ENCODE results near the gene SORBS1. TPM values are rescaled to one million over a fixed set of nuclear protein-coding genes. Genes with fewer than 3 reads are reported as not detected.

SORBS1 gene
- total and polyA plus RNA-seq, 2 donors (not counting 3 experiments of a cell fraction or from before 2014, with no cell fraction given): 2.0 to 7.9 TPM

- CTCF ChIA-PET: interaction anchor here (0.6 to 10.3 kb wide), 16 partner anchors 10 to 469 kb away, joined by 3 to 314 read pairs (median 4); partner anchors contain the start of gene TCTN3
Observed at GRCh38 chr10:95602382-95602781, 41.2 kb upstream of the SORBS1 start.

More at GRCh38 chr10:95602382-95602781, 41.2 kb upstream of the SORBS1 start:
- Histone ChIP-seq H3K27me3 (ENCODE audit: control insufficient read depth in 2 of 2, insufficient read depth in 2 of 2, low read length in 2 of 2) (peaks cover 0 to 2% of the 10 kb centered on the region in 2 experiments), H3K4me3 (replicated peaks in 1 of 3; ENCODE audit: insufficient read depth in 1 of 3, low read depth in 1 of 3, low read length in 3 of 3) (no peak overlapping the region), H3K9ac (replicated peaks; ENCODE audit: extremely low read depth, insufficient read depth, low read length) (no peak overlapping the region), H3K9me3 (replicated peaks; ENCODE audit: control insufficient read depth, insufficient read depth, low read length) (no peaks in the 10 kb centered on the region), H3K4me2 (ENCODE audit: insufficient read depth, low read length) (no peak overlapping the region), H3K27ac (ENCODE audit: insufficient read depth, low read depth, low read length) (no peak overlapping the region), H3K36me3 (ENCODE audit: control insufficient read depth in 2 of 2, extremely low read depth in 1 of 2, insufficient read depth in 2 of 2, low read length in 2 of 2) (peaks cover 0 to 7% of the 10 kb centered on the region in 2 experiments), H3K4me1 (ENCODE audit: control insufficient read depth, extremely low read depth, insufficient read depth, low read length) (no peaks in the 10 kb centered on the region), H4K20me1 (replicated peaks; ENCODE audit: control insufficient read depth, extremely low read depth, insufficient read depth, low read length) (no peaks in the 10 kb centered on the region), H2AFZ (ENCODE audit: low read depth, low read length) (no peak overlapping the region), H3K9me1 (replicated peaks; ENCODE audit: control insufficient read depth, extremely low read depth, insufficient read depth, low read length) (no peaks in the 10 kb centered on the region), H3K79me2 (ENCODE audit: control insufficient read depth, insufficient read depth, low read length) (no peaks in the 10 kb centered on the region)
- BruUV-seq (replicated peaks): no TSS peak
- TF ChIP-seq EZH2 (IDR thresholded peaks at IDR 0.05; ENCODE audit: borderline replicate concordance, low read depth, low read length, severe bottlenecking) (no peak), MYC (IDR thresholded peaks at IDR 0.05; ENCODE audit: low read depth, low read length) (no peak), FOS (IDR thresholded peaks at IDR 0.05; ENCODE audit: borderline replicate concordance, insufficient read depth, low read length) (no peak), MAX (IDR thresholded peaks at IDR 0.05; ENCODE audit: insufficient read depth, insufficient read length) (no peak), POLR2AphosphoS5 (IDR thresholded peaks at IDR 0.05; ENCODE audit: insufficient read depth, low read depth, low read length) (no peak), JUN (IDR thresholded peaks at IDR 0.05; ENCODE audit: borderline replicate concordance, insufficient read depth, insufficient read length, low read depth) (no peak), CTCF (IDR thresholded peaks at IDR 0.05; ENCODE audit: extremely low read depth in 1 of 2, insufficient read depth in 1 of 2, low read depth in 1 of 2, low read length in 2 of 2) (no peak), POLR2A (IDR thresholded peaks at IDR 0.05; ENCODE audit: low read depth, low read length) (no peak), GATA2 (IDR thresholded peaks at IDR 0.05; ENCODE audit: insufficient read depth, insufficient read length, low read depth, low read length) (no peak)
- POLR2A ChIA-PET: interaction anchor here (0.7 kb wide), 1 partner anchor 228 kb away, joined by 3 read pairs; no protein-coding TSS in a partner anchor
- no peak for FAIRE-seq
- DNase-seq (ENCODE audit: low read depth, low spot score): no peak
- dilution Hi-C loops (cut with MboI; ENCODE audit: extremely low pct_ligation_motif_present, low sequenced_read_pairs): no loop called here
- intact Hi-C loops (cut with micrococcal nuclease): no loop called here

Measured in endothelial cell of umbilical vein (primary cell).